Measurements from ENCODE around the gene ABCG1.

GRCh38 chr21:42312626-42313104 lies 93.7 kb downstream of the ABCG1 start:
- no peak for TF ChIP-seq ELF4 (IDR thresholded peaks at IDR 0.05)
- no peak for TF ChIP-seq FOXA1 (IDR thresholded peaks at IDR 0.05)
- TF ChIP-seq CTBP1 (IDR thresholded peaks at IDR 0.05; ENCODE audit: borderline replicate concordance) = no peak
- TF ChIP-seq SUZ12 (IDR thresholded peaks at IDR 0.05) = no peak
- TF ChIP-seq LEF1 (IDR thresholded peaks at IDR 0.05; ENCODE audit: borderline replicate concordance) = no peak
- no peak for TF ChIP-seq BHLHE40 (IDR thresholded peaks at IDR 0.05; ENCODE audit: borderline replicate concordance)
- no peak for TF ChIP-seq TARDBP (IDR thresholded peaks at IDR 0.05)
- no peak for TF ChIP-seq ZNF384 (IDR thresholded peaks at IDR 0.05)
- no peak for TF ChIP-seq ARNT (IDR thresholded peaks at IDR 0.05)
- no peak for TF ChIP-seq FOXM1 (IDR thresholded peaks at IDR 0.05; ENCODE audit: borderline replicate concordance)
- TF ChIP-seq SP1 (IDR thresholded peaks at IDR 0.05) = no peak
- no peak for TF ChIP-seq FOXK2 (IDR thresholded peaks at IDR 0.05)

Measured in HEK293T (cell line).